ENCODE measurements around the gene NTM. TPM values are rescaled to one million over a fixed set of nuclear protein-coding genes. Genes with fewer than 3 reads are reported as not detected.
A peak's percentile ranks its signal among the peaks of the same experiment; 100 is the strongest.

NTM gene
- total and polyA plus RNA-seq, 2 experiments from 2014 or later: 25.9 to 49.0 TPM

- Histone ChIP-seq H3K36me3 (ENCODE audit: low read depth) (no peaks in the 10 kb centered on the region), H2AFZ (no peak overlapping the region), H3F3A (ENCODE audit: insufficient read depth) (no peaks in the 10 kb centered on the region), H3K27me3 (replicated peaks; ENCODE audit: insufficient read depth) (no peaks in the 10 kb centered on the region), H3K9ac (no peak overlapping the region), H3K4me1 (ENCODE audit: insufficient read depth) (no peaks in the 10 kb centered on the region), H3K79me2 (ENCODE audit: insufficient read depth) (no peaks in the 10 kb centered on the region), H3K9me3 (ENCODE audit: low read depth) (no peaks in the 10 kb centered on the region), H3K4me3 (no peak overlapping the region), H3K27ac (no peak overlapping the region), H3K4me2 (ENCODE audit: unreplicated experiment) (no peak overlapping the region), H3K9me2 (ENCODE audit: insufficient read depth) (no peaks in the 10 kb centered on the region), H4K20me1 (ENCODE audit: insufficient read depth) (no peaks in the 10 kb centered on the region)
- in situ Hi-C loops (cut with MboI): no loop called here
- 87 to 88% methylated on average over 3 of the region's 3 CpGs for WGBS, 2 experiments (ENCODE audit: low coverage in 1 of 2, low lambda C conversion rate in 2 of 2, missing lambda C conversion rate in 2 of 2)
- no peak for DNase-seq
- no peak for TF ChIP-seq EZH2 (IDR thresholded peaks at IDR 0.05; ENCODE audit: insufficient read depth, poor library complexity, severe bottlenecking)
- no peak for TF ChIP-seq EZH2phosphoT487 (IDR thresholded peaks at IDR 0.05; ENCODE audit: insufficient read depth, low read depth)
Measured at GRCh38 chr11:132296946-132297610, 926.7 kb downstream of the NTM start.

DNA sequence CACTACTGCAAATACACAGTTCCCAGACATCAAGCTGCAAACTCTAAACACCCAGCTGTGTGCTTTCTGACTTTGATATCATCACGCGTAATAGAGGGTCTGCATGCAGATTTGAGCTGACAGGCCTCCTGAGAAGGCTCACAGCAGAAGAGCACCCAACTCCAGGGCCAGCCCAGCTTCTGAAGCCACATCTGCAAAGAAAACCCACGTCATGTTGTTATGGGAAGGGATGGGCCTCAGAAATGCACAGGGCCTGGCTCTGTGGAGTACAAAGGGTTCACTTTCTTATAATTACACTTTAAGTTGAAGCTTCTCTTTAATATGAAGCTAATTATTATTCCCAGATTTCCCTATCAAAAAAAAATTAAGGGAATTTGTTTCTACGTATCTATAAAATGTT lies 927.9 kb downstream of the NTM start:
- no peaks in the 10 kb centered on the region for H3K9me3 ChIP-seq (ENCODE audit: low read depth)
- H3K79me2 ChIP-seq (ENCODE audit: insufficient read depth): no peaks in the 10 kb centered on the region
- in situ Hi-C loops (cut with MboI): no loop called here
- no peak for DNase-seq
- no peaks in the 10 kb centered on the region for H3K4me1 ChIP-seq (ENCODE audit: insufficient read depth)
- H3K4me2 ChIP-seq (ENCODE audit: unreplicated experiment): no peak overlapping the region
- H3K36me3 ChIP-seq (ENCODE audit: low read depth): no peaks in the 10 kb centered on the region
- H3K27ac ChIP-seq: no peak overlapping the region
- no peak overlapping the region for H3K4me3 ChIP-seq
- H3K9ac ChIP-seq: no peak overlapping the region
- no peaks in the 10 kb centered on the region for H3K27me3 ChIP-seq (replicated peaks; ENCODE audit: insufficient read depth)
- TF ChIP-seq EZH2phosphoT487 (IDR thresholded peaks at IDR 0.05; ENCODE audit: insufficient read depth, low read depth): no peak
- TF ChIP-seq EZH2 (IDR thresholded peaks at IDR 0.05; ENCODE audit: insufficient read depth, poor library complexity, severe bottlenecking): no peak
- no peaks in the 10 kb centered on the region for H3K9me2 ChIP-seq (ENCODE audit: insufficient read depth)
- H3F3A ChIP-seq (ENCODE audit: insufficient read depth): no peaks in the 10 kb centered on the region
- no peaks in the 10 kb centered on the region for H4K20me1 ChIP-seq (ENCODE audit: insufficient read depth)
- no peak overlapping the region for H2AFZ ChIP-seq
- WGBS, 2 experiments (ENCODE audit: low coverage in 1 of 2, low lambda C conversion rate in 2 of 2, missing lambda C conversion rate in 2 of 2): 95 to 97% methylated on average over 4 of the region's 4 CpGs

DNA sequence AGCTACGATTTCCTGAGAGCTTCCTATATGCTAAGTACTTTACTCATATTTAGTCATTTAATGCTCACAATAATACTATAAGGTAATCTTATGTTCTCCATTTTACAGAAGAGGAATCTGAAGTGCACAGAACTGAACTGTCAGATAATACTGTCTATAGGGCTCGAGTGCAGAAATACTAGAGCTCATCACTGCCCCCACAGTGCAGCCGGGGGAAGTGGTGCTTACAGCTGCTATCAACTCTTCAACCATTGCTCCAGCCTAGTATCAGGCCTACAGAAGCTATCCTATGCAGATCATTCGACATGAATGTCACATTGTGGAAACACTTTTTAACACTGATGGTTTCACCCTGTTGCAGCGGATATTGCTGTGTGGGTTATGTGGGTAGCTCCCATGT lies 929.9 kb downstream of the NTM start:
- Histone ChIP-seq H3K9ac (no peak overlapping the region), H3K4me1 (ENCODE audit: insufficient read depth) (no peaks in the 10 kb centered on the region), H3K9me2 (ENCODE audit: insufficient read depth) (no peaks in the 10 kb centered on the region), H3K4me2 (ENCODE audit: unreplicated experiment) (no peak overlapping the region), H3K4me3 (no peak overlapping the region), H4K20me1 (ENCODE audit: insufficient read depth) (no peaks in the 10 kb centered on the region), H3K79me2 (ENCODE audit: insufficient read depth) (no peaks in the 10 kb centered on the region), H2AFZ (no peak overlapping the region), H3K27me3 (replicated peaks; ENCODE audit: insufficient read depth) (no peaks in the 10 kb centered on the region), H3K27ac (no peak overlapping the region), H3K9me3 (ENCODE audit: low read depth) (no peaks in the 10 kb centered on the region), H3F3A (ENCODE audit: insufficient read depth) (no peaks in the 10 kb centered on the region), H3K36me3 (ENCODE audit: low read depth) (no peaks in the 10 kb centered on the region)
- in situ Hi-C loops (cut with MboI): no loop called here
- DNase-seq: peak; percentile 34
- TF ChIP-seq EZH2phosphoT487 (IDR thresholded peaks at IDR 0.05; ENCODE audit: insufficient read depth, low read depth) (no peak), EZH2 (IDR thresholded peaks at IDR 0.05; ENCODE audit: insufficient read depth, poor library complexity, severe bottlenecking) (no peak)
- WGBS, 2 experiments (ENCODE audit: low coverage in 1 of 2, low lambda C conversion rate in 2 of 2, missing lambda C conversion rate in 2 of 2): 64 to 65% methylated on average over 5 of the region's 5 CpGs

GRCh38 chr11:132301465-132301864 lies 931.0 kb downstream of the NTM start:
- WGBS, 2 experiments (ENCODE audit: low coverage in 1 of 2, low lambda C conversion rate in 2 of 2, missing lambda C conversion rate in 2 of 2): 39 to 68% methylated on average over 1 of the region's 1 CpG
- H3K4me2 ChIP-seq (ENCODE audit: unreplicated experiment): no peak overlapping the region
- no peak overlapping the region for H3K27ac ChIP-seq
- no peak overlapping the region for H2AFZ ChIP-seq
- H3F3A ChIP-seq (ENCODE audit: insufficient read depth): no peaks in the 10 kb centered on the region
- no peaks in the 10 kb centered on the region for H3K9me3 ChIP-seq (ENCODE audit: low read depth)
- TF ChIP-seq EZH2 (IDR thresholded peaks at IDR 0.05; ENCODE audit: insufficient read depth, poor library complexity, severe bottlenecking): no peak
- TF ChIP-seq EZH2phosphoT487 (IDR thresholded peaks at IDR 0.05; ENCODE audit: insufficient read depth, low read depth): no peak
- no peak overlapping the region for H3K9ac ChIP-seq
- H3K4me1 ChIP-seq (ENCODE audit: insufficient read depth): no peaks in the 10 kb centered on the region
- no peaks in the 10 kb centered on the region for H3K36me3 ChIP-seq (ENCODE audit: low read depth)
- DNase-seq: no peak
- no peaks in the 10 kb centered on the region for H3K79me2 ChIP-seq (ENCODE audit: insufficient read depth)
- in situ Hi-C loops (cut with MboI): no loop called here
- no peaks in the 10 kb centered on the region for H4K20me1 ChIP-seq (ENCODE audit: insufficient read depth)
- no peaks in the 10 kb centered on the region for H3K9me2 ChIP-seq (ENCODE audit: insufficient read depth)
- no peak overlapping the region for H3K4me3 ChIP-seq
- H3K27me3 ChIP-seq (replicated peaks; ENCODE audit: insufficient read depth): no peaks in the 10 kb centered on the region

Measured in GM23248 (cell line).